Kasumi-1 (cell line): ENCODE data around the gene VAMP7.
"Not testable (repeated sequence)": the region's sequence is repeated elsewhere in the genome, so short reads cannot be mapped to it uniquely, and the experiment has no call there.

ENCODE experiments used
- DNase-seq, 2 experiments: peaks; one replicate each; lab custom pipeline; 2025; lab: John Stamatoyannopoulos, UW

The VAMP7 gene, protein sequence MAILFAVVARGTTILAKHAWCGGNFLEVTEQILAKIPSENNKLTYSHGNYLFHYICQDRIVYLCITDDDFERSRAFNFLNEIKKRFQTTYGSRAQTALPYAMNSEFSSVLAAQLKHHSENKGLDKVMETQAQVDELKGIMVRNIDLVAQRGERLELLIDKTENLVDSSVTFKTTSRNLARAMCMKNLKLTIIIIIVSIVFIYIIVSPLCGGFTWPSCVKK

DNA sequence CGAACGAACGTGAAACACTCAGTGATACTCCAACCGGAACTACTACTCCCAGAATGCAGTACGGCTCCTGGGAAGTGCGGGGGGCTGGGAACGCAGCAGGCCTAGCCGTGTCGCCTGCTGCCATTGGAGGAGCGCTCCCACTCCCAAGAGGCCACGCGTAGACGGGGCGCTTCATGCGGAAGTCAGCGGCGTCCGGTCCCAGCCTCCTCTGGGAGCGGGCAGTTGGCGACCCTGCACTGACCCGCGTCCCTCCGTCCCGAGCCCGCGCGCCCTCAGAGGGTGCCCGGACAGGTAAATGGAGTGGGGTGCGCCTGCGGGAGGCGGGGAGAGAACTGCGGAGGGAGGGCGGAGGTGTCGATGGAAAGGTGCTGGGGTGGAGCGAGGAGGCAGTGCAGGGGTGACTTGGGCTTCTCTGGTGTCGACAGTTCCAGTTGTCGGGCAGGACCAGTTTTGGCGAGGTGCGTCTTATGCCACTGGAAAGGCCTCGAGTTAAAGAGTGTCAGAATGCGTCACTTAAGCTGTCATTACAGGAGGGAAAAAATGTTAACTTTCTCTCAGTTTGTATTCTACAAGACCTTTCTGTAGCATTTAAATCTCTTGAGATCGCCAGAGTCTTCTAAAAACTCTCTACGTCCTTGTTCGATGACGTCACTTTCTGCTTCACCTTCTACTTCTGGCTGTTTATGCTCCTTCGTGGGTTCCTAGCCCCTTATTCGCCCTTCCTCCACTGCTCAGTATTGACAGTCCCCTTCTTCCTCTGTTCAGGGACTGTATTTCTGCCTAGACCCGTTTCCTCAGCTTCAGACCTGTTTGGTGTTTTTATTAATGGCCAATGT, at the start of gene VAMP7:
Gene VAMP7, plus strand, starts transcription at position 188 of the 836 bp plus-strand sequence. CDS start 8,122 bp downstream, outside the sequence.
- peak; percentile 82 for DNase-seq

DNA sequence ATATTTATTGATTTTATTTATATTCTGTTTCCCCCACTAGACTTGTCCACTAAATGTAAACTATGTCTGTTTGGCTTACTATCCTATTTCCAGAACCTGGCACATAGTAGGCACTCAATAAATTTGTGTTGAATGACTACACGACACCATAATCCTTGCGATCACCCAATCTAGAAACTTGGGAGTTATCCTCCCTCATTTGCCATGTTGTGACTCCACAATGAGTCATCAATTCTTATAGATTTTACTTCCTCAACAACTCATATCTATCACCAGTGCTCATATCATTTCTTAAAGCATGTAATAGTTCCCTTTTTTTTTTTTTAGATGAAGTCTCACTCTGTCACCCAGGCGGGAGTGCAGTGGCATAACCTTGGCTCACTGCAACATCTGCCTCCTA, 39.9 kb upstream of the VAMP7 start:
- peak; percentile 40 to 50 for DNase-seq

DNA sequence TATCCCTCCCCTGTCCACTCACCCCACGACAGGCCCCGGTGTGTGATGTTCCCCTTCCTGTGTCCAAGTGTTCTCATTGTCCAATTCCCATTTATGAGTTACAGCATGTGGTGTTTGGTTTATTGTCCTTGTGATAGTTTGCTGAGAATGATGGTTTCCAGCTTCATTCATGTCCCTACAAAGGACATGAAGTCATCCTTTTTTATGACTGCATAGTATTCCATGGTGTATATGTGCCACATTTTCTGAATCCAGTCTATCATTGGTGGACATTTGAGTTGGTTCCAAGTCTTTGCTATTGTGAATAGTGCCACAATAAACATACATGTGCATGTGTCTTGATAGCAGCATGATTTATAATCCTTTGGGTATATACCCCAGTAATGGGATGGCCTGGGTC, 29.4 kb upstream of the VAMP7 start:
- not testable (repeated sequence) for DNase-seq

DNA sequence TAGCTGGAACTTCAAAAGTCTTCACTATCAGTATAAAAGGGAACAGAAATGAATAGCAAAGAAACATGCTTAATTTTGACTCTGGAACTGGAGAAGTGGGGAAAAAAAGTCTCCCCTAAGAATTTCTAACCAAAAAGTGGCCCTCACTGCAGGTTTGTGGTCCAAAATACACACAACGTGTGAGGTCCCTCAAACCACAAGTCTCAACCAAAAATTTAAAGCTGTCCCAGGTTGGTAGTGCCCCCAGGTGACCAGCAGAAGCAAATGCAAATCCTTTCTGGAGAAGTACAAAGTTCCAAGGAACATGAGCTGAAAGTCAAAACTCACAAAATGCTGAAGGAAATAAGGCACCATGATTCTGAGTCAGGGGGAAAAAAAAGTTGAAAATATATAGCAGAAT, 23.6 kb upstream of the VAMP7 start:
- peak; percentile 10 to 22 for DNase-seq

DNA sequence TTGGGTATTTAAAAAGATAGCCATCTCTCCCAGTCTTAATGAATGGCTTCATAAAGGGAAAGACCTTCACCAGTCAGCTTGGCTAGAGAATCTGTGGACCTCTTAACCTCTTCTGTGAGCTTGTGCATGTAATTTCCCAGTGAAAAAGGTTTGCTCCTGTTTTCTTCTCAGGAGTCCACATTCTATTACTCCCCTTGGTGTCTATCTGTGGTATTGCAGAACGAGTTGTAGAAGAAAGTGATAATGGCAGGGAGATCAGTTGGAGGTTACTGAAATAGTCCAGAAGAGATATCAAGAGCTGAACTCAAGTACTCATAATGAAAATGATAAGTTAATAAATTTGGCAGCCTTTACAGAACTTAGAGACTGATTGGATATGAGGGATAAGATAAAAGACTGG, 16.5 kb upstream of the VAMP7 start:
- peak; percentile 19 to 46 for DNase-seq

DNA sequence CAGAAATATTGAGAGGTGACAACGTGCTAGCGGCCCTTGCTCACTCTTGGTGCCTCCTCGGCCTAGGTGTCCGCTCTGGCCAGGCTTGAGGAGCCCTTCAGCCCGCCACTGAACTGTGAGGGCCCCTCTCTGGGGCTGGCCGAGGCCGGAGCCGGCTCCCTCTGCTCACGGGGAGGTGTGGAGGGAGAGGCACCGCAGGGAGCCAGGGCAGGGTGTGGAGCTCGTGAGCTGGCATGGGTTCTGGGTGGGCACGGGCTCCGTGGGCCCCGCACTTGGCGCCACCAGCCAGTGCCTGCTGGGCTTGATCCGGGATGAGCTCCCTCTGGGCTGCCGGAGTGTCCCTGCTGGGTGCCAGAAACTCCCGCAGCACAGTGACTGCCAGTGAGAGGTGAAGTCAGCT, 16.0 kb upstream of the VAMP7 start:
- no peak for DNase-seq

DNA sequence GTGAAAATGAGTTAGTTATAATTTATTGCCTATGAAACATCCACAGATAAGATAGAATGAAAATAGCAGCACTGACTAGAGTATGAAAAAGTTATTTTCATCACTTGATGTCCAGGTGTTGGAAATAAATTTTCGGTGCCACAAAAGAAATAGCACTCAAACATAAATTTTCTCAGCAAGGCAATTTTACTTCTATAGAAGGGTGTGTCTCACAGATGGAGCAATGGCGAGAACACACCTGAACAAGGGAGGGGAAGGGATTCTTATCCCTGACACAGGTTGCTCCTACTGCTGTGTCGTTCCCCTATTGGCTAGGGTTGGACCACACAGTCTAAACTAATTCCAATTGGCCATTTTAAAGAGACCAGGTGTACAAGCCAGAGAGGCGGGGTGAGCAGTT, 13.3 kb upstream of the VAMP7 start:
- no peak for DNase-seq

DNA sequence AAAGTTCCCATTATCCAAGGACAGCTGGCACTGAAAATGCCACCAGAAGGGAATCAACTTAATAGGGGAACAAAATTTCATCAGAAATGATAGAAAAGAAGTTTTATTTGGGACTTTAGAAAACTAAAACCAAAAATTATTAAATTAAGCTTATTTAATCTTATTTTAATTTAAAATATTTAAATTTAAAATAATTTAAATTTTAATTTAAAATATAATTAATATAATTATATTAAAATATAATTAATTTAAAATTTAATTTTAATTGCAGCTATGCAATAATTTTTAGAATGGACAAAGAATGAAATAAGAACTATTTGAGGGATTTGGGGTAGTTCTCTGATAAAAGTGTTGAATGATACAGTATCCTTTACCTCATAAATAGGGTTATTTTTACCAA, 10.2 kb upstream of the VAMP7 start:
- DNase-seq = no peak

DNA sequence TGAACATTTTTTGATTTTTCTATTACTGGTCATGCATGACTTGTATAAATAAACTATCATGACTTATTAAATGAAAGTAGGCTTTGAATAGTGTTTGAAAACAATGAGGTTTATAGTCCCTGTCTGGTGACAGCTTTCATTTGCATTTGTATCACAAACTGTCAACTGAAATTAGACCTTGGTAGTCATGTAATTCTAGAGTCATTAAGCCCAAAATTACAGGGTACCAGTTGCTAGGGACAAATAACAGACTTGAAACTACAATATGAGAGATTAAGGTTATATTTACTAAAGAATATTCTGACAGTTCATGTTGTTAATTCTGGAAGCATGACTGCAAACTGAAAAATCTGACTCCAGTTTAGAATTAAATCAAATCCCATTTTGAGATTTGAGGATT, 9.2 kb upstream of the VAMP7 start:
- DNase-seq = no peak

DNA sequence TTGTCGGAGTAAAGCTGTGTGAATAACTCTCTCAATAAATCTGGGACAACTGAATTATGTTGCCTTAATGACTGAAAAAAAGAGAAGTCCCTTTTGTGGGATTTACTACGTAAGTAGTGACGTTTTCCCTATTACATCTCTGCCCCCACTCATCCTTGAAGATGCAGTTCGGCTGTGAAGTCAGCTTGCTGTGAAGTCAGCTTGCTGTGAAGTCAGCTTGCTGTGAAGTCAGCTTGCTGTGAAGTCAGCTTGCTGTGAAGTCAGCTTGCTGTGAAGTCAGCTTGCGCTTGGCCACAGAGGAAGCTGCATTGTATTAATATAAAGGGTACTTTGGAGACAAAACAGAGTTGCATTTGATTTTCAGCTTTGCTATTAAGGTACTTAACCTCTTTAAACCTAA, 8.0 kb upstream of the VAMP7 start:
- no peak for DNase-seq

DNA sequence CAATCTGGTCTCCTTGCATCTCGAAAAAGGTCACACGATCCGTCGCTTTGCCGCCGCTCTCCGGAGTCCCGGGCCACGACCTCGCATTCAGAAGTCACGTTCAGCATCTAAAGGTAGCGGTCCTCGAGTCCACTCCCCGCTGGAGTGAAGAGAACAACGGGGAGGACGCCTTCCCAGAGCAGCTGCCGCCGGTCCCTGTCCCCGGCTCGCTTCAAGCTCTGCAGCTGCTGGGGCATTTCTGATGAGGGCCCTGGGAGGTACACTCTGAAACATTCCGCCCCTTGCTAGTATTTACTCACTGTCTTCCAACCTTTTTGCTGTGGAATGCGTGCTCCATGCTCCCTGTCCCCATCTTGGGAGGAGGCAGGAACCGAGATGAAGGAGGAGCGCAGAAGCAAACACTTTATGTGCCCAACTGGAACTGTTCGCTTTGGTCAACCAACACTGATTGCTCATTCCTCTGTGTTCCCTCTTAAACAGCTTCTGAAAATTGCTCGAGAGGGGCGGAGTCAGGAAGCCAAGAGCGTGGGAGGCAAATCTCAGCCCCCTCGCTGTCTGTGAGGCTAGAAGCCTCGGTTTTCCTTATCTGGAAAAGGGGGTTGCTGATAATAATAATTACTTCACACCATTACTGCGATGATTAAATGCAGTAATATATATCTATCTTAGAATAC, 6.4 kb upstream of the VAMP7 start:
- no peak for DNase-seq

DNA sequence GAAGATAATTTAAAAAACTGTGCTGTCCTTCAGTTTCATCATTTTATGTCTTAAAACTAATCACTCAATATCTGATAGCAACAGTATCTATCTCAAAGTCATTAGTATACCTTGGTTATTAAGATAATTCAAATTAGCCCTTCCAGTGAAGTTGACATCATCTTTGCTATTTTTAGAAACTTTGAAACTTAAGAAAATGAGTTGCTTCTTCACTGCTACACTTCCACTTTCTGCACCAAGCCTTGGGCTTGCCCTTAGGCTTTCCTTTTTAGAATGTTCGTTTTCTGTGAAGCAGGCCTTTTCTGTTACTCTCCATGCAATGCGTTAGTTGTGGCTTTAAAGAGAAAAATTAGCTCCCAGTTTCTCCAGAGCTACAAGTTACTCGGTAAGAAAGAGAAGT, 4.4 kb upstream of the VAMP7 start:
- no peak for DNase-seq

DNA sequence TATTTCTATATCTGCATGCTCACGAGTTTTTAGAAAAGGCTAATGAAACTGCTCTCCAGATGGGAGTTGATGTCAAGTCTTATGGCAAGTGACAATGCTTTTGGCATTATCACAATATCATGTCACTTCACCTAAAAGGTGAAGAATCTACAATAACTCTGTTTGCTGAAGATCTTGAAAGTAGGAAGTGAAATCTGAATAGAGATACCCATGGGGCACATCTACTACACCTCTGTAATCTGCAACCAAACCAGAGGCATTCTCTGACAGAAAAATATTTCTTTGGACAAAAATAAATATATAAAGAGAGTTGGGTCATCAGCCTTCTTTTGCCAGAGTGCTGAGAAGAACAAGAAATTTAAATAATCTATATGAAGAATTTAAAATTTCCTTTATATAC, 3.9 kb upstream of the VAMP7 start:
- no peak for DNase-seq

DNA sequence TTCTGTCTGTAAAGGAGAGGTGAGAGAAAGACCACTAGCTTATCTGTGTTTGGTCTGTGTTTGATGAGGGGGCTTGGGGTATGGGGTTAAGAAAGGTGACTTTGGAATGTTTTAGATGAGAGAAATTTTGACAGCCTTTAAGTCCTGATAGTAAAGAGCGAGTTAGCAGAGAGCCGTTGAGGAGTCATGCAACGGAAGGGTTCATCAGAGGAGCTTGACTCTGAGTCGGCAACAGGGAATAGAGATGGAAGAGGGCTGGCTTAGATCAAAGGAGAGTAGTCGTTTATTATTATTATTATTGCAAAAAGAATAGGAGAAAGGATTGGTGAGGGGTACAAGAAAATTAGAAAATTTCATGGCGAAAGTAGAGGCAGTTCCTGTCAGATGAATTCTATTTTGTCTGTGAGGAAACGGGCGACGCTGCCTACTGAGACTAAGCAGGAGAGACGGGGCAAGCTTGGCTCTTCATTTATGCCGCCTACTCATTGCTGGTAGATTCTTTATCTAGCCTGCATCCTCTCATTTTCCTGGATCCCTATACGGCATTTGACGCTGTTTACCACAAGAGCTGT, 473 bp upstream of the VAMP7 start:
- peak in 1 of 2 experiments; percentile 7 for DNase-seq

DNA sequence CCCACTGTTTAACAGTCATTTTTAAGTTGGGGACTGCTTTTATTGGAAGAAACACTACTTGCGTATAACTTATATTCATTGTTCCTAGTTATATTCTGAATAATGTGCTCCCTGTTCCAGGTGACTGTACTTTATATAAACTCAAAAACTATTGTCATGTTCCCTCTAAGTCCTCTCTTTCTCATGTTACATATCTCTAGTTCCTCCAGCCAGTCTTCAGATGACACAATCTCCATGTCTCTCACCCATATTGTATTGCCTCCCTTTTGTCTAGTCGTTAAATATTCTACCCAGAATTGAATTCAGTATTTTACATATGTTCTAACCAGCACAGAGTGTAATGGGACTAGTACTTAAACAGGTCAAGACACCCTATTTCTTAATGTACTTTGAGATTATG, 5.3 kb downstream of the VAMP7 start:
- DNase-seq = no peak

DNA sequence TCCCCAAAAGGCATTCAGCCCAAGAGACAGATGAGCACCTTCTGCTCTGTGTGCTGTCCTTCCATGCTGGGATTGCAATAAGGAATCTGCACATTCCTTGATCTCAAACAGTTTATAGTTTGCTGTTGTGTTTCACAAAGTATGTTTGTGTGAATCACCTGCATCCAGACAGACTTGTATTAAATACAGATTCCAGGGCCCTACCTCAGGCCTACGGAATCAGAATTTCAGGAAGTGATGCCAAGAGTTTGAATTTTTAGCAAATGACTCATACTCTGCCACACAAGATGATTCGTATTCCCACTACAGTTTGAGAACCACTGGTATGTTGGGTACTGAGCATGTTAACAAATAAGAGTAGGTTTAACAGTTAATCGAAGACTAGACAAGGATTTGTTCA, 7.0 kb downstream of the VAMP7 start:
- DNase-seq = peak; percentile 12 to 22

DNA sequence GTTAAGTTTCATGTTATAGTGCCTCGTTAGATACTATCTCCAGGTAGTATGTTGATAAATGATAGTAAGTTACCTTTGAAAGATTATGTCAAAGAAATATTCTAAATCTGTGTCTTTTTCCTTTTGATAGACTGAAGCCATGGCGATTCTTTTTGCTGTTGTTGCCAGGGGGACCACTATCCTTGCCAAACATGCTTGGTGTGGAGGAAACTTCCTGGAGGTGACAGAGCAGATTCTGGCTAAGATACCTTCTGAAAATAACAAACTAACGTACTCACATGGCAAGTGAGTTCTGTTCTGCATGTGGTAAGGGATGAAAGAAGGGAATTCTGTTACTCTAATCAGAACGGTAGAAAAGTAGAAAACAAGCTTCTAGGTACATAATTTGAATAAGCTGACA, 8.2 kb downstream of the VAMP7 start:
- no peak for DNase-seq

DNA sequence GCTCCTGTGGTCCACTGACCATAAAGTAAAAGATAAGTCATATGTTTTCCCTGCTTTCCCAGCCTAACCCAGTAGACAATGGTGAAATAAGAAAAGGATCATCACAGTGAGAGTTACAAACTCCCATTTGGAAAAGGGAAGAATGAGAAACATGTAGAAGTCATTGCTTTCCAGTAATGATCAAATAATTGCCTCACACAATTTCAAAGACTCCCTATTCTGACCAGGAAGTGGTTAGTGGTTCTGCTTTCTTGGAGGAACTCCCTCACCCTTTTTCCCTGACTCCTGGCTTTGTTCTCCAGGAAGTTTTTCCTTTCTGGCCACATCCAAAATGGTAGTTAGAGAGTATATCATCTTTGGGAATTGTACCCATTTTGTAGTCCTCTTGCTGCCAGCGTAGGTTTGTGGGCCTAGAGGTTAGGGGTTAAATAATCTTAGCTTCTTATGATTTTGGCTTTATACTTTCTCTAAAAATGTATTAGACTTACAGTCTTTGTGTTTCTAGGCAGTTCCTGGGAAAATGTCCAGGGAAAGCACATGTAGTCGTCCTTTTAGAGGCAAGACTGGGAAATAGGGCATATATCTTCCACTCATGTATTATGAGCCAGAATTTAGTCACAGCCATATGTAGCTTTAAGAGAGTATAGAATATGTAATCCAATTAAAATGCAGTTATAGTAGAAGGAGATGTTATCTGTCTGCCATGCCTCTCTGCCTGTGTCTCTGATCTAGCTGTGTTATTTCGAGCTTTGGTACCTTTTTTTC, 10.5 kb downstream of the VAMP7 start:
- DNase-seq = no peak

DNA sequence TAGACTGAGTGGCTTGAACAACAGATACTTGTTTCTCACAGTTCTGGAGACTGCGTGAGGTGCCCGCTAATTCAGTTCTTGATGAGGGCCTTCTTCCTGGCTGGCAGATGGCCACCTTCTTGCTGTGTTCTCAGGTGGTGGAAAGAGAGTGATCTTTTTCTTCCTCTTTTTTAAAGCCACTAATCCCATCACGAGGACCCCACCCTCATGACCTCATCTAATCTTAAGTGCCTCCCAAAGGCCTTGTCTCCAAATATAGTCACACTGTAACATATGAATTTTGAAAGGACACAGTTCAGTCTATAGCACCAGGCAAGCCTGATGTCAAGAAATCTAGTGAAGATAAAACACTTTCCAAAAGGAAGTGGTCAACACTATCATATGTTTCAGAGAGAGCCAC, 12.4 kb downstream of the VAMP7 start:
- no peak for DNase-seq

DNA sequence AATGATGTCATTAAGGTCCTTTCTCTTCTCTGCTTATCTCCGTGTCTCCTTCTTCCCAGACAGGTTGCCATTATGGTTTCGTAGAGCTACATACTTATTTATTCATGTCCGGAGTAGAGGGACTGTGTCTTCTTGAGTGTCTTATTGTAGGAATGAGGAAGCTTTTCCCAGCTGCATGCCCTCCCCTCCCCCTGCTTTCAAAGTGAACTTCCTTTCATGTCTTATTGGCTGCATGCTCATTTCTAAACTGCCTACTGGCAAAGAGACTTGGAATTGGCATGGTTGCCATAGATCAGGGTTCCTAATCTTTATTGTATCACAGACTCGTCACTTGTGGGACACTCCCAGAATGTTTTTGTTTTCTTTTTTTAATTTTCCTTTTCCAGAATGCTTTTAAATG, 15.4 kb downstream of the VAMP7 start:
- DNase-seq = peak; percentile 19 to 27

DNA sequence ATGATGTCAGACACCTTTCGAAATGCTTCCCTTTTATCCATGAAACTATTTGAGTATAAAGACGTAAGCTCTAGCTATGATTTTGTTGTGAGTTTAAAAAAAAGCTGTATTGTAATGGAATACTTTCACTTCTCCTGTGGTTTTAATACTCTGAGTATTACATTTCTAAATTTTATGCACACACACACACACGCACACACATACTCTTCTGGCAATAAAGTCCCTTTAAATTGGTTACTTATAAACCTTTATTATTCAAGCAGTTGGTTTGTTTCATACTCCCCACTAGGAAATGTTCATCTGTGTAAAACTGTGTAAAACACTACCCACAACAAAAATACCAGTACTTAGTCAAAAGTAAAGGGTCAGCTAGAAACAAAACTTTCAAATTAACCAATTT, 18.2 kb downstream of the VAMP7 start:
- no peak for DNase-seq

DNA sequence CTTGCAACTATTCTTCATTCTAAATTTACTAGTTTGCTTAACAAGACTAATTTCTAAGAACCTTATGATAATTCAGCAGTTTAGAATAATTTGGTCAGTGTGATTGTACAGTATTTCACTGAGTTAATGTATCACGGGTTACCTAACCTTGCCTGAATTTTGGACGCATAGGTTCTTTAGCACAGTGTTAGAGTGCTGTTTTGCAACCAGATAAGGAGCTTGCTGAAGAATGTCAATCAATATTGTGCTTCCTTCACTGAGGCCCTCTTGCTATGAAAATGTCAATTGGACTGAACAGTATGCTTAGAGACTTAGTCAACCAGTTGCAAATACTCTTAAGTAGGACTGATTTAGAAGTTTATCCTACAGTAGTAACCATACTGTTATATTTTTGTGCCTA, 19.6 kb downstream of the VAMP7 start:
- no peak for DNase-seq
